H9 (cell line): ENCODE results near the gene SOX21. TPM values are rescaled to one million over a fixed set of nuclear protein-coding genes. Genes with fewer than 3 reads are reported as not detected.

Experiments used
- DNase-seq: peaks from one replicate; pipeline ENCODE4 v3.0.0-alpha.2; 2017
- H2AFZ ChIP-seq: one replicate; pipeline ENCODE4 v1.6.1; 2013; ENCODE audit warnings: mild to moderate bottlenecking, low read length, control low read depth, moderate library complexity
- H2AK5ac ChIP-seq: 2 replicates; pipeline ENCODE4 v1.6.1; 2013; ENCODE audit warnings: low read length, control low read depth, mixed read lengths; ENCODE audit not compliant: insufficient read length
- H2BK120ac ChIP-seq: one replicate; pipeline ENCODE4 v1.6.1; 2013; ENCODE audit warnings: low read depth, mild to moderate bottlenecking, low read length, control low read depth, inconsistent platforms; ENCODE audit not compliant: poor library complexity, severe bottlenecking
- H2BK12ac ChIP-seq: 2 replicates; pipeline ENCODE4 v1.6.1; 2013; ENCODE audit warnings: low read length, control low read depth, mixed read lengths, low read depth; ENCODE audit not compliant: insufficient read length
- H2BK15ac ChIP-seq: 2 replicates; pipeline ENCODE4 v1.6.1; 2013; ENCODE audit warnings: low read depth, low read length, control low read depth
- H2BK20ac ChIP-seq: one replicate; pipeline ENCODE4 v1.6.1; 2013; ENCODE audit warnings: low read depth, mild to moderate bottlenecking, low read length, control low read depth, inconsistent platforms; ENCODE audit not compliant: poor library complexity, severe bottlenecking
- H2BK5ac ChIP-seq: 2 replicates; pipeline ENCODE4 v1.6.1; 2013; ENCODE audit warnings: low read length, control low read depth, mixed read lengths; ENCODE audit not compliant: insufficient read length
- H3K14ac ChIP-seq: 2 replicates; pipeline ENCODE4 v1.6.1; 2013; ENCODE audit warnings: low read length, control low read depth; ENCODE audit not compliant: insufficient read depth
- H3K18ac ChIP-seq: 2 replicates; pipeline ENCODE4 v1.6.1; 2013; ENCODE audit warnings: low read depth, mild to moderate bottlenecking, mixed read lengths, low read length, control low read depth; ENCODE audit not compliant: insufficient read length
- H3K23ac ChIP-seq: 2 replicates; pipeline ENCODE4 v1.6.1; 2013; ENCODE audit warnings: low read length, control low read depth, mixed read lengths, low read depth; ENCODE audit not compliant: insufficient read length
- H3K23me2 ChIP-seq: 2 replicates; pipeline ENCODE4 v1.6.1; 2013; ENCODE audit warnings: low read depth, mild to moderate bottlenecking, mixed read lengths, low read length, control low read depth; ENCODE audit not compliant: insufficient read length, poor library complexity, severe bottlenecking
- H3K27ac ChIP-seq: 2 replicates; pipeline ENCODE4 v1.5.1; 2013; ENCODE audit warnings: low read length, control low read depth, mixed read lengths, low read depth; ENCODE audit not compliant: insufficient read length
- H3K27me3 ChIP-seq: 2 replicates; pipeline ENCODE4 v1.6.1; 2013; ENCODE audit warnings: low read length, control low read depth, inconsistent platforms; ENCODE audit not compliant: insufficient read depth
- H3K4ac ChIP-seq: 2 replicates; pipeline ENCODE4 v1.6.1; 2013; ENCODE audit warnings: low read depth, mild to moderate bottlenecking, control low read depth, inconsistent platforms, low read length, moderate library complexity
- H3K4me1 ChIP-seq: 2 replicates; pipeline ENCODE4 v1.6.1; 2013; ENCODE audit warnings: low read length, control low read depth, inconsistent platforms; ENCODE audit not compliant: insufficient read depth
- H3K4me2 ChIP-seq: 2 replicates; pipeline ENCODE4 v1.6.1; 2013; ENCODE audit warnings: low read length, control low read depth, mixed read lengths; ENCODE audit not compliant: insufficient read length, insufficient read depth
- H3K56ac ChIP-seq: 2 replicates; pipeline ENCODE4 v1.6.1; 2013; ENCODE audit warnings: low read depth, mild to moderate bottlenecking, mixed read lengths, low read length, control low read depth; ENCODE audit not compliant: insufficient read length
- H3K79me1 ChIP-seq: 2 replicates; pipeline ENCODE4 v1.6.1; 2013; ENCODE audit warnings: low read depth, mild to moderate bottlenecking, moderate library complexity, low read length, control low read depth, inconsistent platforms; ENCODE audit not compliant: insufficient read depth, poor library complexity, severe bottlenecking
- H3K79me2 ChIP-seq: 2 replicates; pipeline ENCODE4 v1.6.1; 2013; ENCODE audit warnings: low read length, control low read depth, inconsistent platforms; ENCODE audit not compliant: insufficient read depth
- H3K9ac ChIP-seq: 2 replicates; pipeline ENCODE4 v1.6.1; 2013; ENCODE audit warnings: low read length, control low read depth, mixed read lengths; ENCODE audit not compliant: insufficient read length; ENCODE audit errors: extremely low read depth
- H3K9me3 ChIP-seq: one replicate; pipeline ENCODE4 v1.6.1; 2013; ENCODE audit warnings: low read depth, low read length, inconsistent platforms; ENCODE audit not compliant: control insufficient read depth
- H3T11ph ChIP-seq: one replicate; pipeline ENCODE4 v1.6.1; 2013; ENCODE audit warnings: mild to moderate bottlenecking, low read length, control low read depth, inconsistent platforms
- H4K20me1 ChIP-seq: one replicate; pipeline ENCODE4 v1.6.1; 2013; ENCODE audit not compliant: control insufficient read depth, insufficient read length, insufficient read depth
- H4K5ac ChIP-seq: 2 replicates; pipeline ENCODE4 v1.6.1; 2013; ENCODE audit warnings: low read depth, mild to moderate bottlenecking, mixed read lengths, low read length, control low read depth; ENCODE audit not compliant: insufficient read length
- H4K8ac ChIP-seq: replicated peaks from 2 replicates; pipeline ENCODE4 v1.6.1; 2013; ENCODE audit warnings: low read length, control low read depth, mixed read lengths, low read depth; ENCODE audit not compliant: insufficient read length
- H4K91ac ChIP-seq: 2 replicates; pipeline ENCODE4 v1.6.1; 2013; ENCODE audit warnings: low read depth, mild to moderate bottlenecking, moderate library complexity, mixed read lengths, low read length, control low read depth; ENCODE audit not compliant: insufficient read length
- H3K27ac Mint-ChIP-seq, 3 experiments: 2 replicates in 2 of 3; 3 replicates in 1 of 3; pipeline ENCODE4 v1.8.0; 2020 to 2021; ENCODE audit warnings: mixed read lengths in 3 of 3, mild to moderate bottlenecking in 1 of 3, moderate library complexity in 1 of 3
- H3K27me3 Mint-ChIP-seq: 2 replicates; pipeline ENCODE4 v1.8.0; 2021; ENCODE audit warnings: low read depth, mild to moderate bottlenecking, moderate library complexity, mixed read lengths
- H3K36me3 Mint-ChIP-seq, 3 experiments: 2 replicates in 2 of 3; 3 replicates in 1 of 3; pipeline ENCODE4 v1.8.0; 2020 to 2021; ENCODE audit warnings: low read depth in 3 of 3, mixed read lengths in 3 of 3; ENCODE audit not compliant: insufficient read depth in 1 of 3
- H3K4me1 Mint-ChIP-seq, 2 experiments: 2 replicates each; pipeline ENCODE4 v1.8.0; 2020; ENCODE audit warnings: mixed read lengths in 2 of 2
- H3K4me3 Mint-ChIP-seq, 2 experiments: 2 replicates in 1 of 2; 3 replicates in 1 of 2; pipeline ENCODE4 v1.8.0; 2020 to 2021; ENCODE audit warnings: mild to moderate bottlenecking in 2 of 2, mixed read lengths in 2 of 2, moderate library complexity in 1 of 2
- H3K9me3 Mint-ChIP-seq, 2 experiments: 2 replicates in 1 of 2; 3 replicates in 1 of 2; pipeline ENCODE4 v1.8.0; 2020; ENCODE audit warnings: mild to moderate bottlenecking in 2 of 2, mixed read lengths in 2 of 2, moderate library complexity in 1 of 2
- WGBS: extraction: QIAGEN DNeasy Blood & Tissue Kit; methylation state at CpG from one replicate; pipeline ENCODE4 v1.1.7; 2013; ENCODE audit warnings: missing lambda C conversion rate, low lambda C conversion rate, mixed read lengths; ENCODE audit not compliant: insufficient read length; ENCODE audit errors: extremely low coverage; 5-methylcytosine and 5-hydroxymethylcytosine counted together
- total RNA-seq: library from RNA; stranded (reverse); gene quantifications from 2 replicates; pipeline ENCODE4 v1.2.1, GENCODE V29; 2021
- TF ChIP-seq, protein P1 (sequence below): fragments of 200-600 bp; sonication (generic); conservative IDR thresholded peaks from 3 replicates; pipeline ENCODE4 v1.8.0; 2021; ENCODE audit warnings: antibody characterized with exemption, mild to moderate bottlenecking

Gene SOX21
- total RNA-seq, 1 experiment from 2014 or later = 38.4 TPM

DNA sequence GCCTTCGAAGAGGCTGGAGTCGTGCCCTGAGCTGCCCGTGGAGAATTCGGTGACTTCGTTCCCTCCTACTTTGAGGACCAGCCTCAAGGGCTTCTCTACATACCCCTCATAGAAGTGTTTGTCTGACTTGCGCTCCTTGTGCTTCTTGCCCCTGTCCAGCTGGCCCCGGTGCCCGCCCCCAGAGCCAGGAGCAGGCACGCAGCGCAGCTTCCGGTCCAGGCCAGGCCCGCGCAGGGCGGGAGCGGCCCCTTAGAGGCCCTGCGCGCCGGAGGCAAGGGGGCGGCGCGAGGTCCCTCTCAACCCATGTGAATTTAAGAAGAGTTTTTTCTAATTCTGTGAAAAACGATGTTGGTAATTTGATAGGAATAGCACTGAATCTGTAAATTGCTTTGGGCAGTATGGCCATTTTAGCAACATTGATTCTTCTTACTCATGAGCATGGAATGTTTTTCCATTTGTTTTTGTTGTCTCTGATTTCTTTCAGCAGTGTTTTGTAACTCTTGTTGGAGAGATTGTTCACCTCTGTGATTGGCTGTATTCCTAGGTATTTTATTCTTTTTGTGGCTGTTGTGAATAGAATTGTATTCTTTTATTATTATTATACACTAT, 46.9 kb upstream of the SOX21 start:
- no peaks in the 10 kb centered on the region for H3K23me2 ChIP-seq
- H2BK20ac ChIP-seq = no peak overlapping the region
- H2BK120ac ChIP-seq = no peak overlapping the region
- no peak overlapping the region for H3T11ph ChIP-seq
- H3K79me2 ChIP-seq = no peaks in the 10 kb centered on the region
- no peak overlapping the region for H3K27ac ChIP-seq
- no peak overlapping the region for H2BK12ac ChIP-seq
- peaks cover 5% of the 10 kb centered on the region; the same call in 1 of the 2 replicates for H3K4me1 ChIP-seq
- no peak overlapping the region for H3K56ac ChIP-seq
- no peak overlapping the region for H3K14ac ChIP-seq
- no peak overlapping the region for H3K4me2 ChIP-seq
- Mint-ChIP-seq H3K36me3 (peaks cover 9 to 29% (median 10%) of the 10 kb centered on the region in 3 experiments; a peak in 6 of 7 replicates), H3K9me3 (peaks cover 16 to 20% of the 10 kb centered on the region in 2 experiments), H3K27ac (peak overlapping the region in 1 of 3 experiments; percentile 88; a peak in 1 of 7 replicates), H3K4me1 (peaks cover 14 to 20% of the 10 kb centered on the region in 2 experiments), H3K4me3 (no peak overlapping the region), H3K27me3 (no peaks in the 10 kb centered on the region)
- H4K20me1 ChIP-seq = no peaks in the 10 kb centered on the region
- H3K4ac ChIP-seq = no peak overlapping the region
- H2AK5ac ChIP-seq = no peak overlapping the region
- H2AFZ ChIP-seq = no peak overlapping the region
- H4K5ac ChIP-seq = no peak overlapping the region
- TF ChIP-seq, protein P1, sequence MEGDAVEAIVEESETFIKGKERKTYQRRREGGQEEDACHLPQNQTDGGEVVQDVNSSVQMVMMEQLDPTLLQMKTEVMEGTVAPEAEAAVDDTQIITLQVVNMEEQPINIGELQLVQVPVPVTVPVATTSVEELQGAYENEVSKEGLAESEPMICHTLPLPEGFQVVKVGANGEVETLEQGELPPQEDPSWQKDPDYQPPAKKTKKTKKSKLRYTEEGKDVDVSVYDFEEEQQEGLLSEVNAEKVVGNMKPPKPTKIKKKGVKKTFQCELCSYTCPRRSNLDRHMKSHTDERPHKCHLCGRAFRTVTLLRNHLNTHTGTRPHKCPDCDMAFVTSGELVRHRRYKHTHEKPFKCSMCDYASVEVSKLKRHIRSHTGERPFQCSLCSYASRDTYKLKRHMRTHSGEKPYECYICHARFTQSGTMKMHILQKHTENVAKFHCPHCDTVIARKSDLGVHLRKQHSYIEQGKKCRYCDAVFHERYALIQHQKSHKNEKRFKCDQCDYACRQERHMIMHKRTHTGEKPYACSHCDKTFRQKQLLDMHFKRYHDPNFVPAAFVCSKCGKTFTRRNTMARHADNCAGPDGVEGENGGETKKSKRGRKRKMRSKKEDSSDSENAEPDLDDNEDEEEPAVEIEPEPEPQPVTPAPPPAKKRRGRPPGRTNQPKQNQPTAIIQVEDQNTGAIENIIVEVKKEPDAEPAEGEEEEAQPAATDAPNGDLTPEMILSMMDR = no peak
- no peak for DNase-seq
- no peak overlapping the region for H3K9ac ChIP-seq
- H3K79me1 ChIP-seq = no peaks in the 10 kb centered on the region
- WGBS = no CpG with 5 or more reads among the region's 22 CpGs
- H3K18ac ChIP-seq = no peak overlapping the region
- no peak overlapping the region for H4K8ac ChIP-seq
- H4K91ac ChIP-seq = no peak overlapping the region
- no peak overlapping the region for H3K23ac ChIP-seq
- H3K27me3 ChIP-seq = no peaks in the 10 kb centered on the region
- H3K9me3 ChIP-seq = no peaks in the 10 kb centered on the region
- no peak overlapping the region for H2BK15ac ChIP-seq
- H2BK5ac ChIP-seq = no peak overlapping the region
